ENCODE results near the gene KCNJ14.

The KCNJ14 gene

GRCh38 chr19:48454150-48454730, 1.1 kb upstream of the KCNJ14 start (continued):
- TF ChIP-seq, protein P1, sequence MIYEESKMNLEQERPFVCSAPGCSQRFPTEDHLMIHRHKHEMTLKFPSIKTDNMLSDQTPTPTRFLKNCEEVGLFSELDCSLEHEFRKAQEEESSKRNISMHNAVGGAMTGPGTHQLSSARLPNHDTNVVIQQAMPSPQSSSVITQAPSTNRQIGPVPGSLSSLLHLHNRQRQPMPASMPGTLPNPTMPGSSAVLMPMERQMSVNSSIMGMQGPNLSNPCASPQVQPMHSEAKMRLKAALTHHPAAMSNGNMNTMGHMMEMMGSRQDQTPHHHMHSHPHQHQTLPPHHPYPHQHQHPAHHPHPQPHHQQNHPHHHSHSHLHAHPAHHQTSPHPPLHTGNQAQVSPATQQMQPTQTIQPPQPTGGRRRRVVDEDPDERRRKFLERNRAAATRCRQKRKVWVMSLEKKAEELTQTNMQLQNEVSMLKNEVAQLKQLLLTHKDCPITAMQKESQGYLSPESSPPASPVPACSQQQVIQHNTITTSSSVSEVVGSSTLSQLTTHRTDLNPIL (CRISPR knock-in tag; IDR thresholded peaks at IDR 0.05; ENCODE audit: low read depth) = no peak
- TF ChIP-seq, protein P2, sequence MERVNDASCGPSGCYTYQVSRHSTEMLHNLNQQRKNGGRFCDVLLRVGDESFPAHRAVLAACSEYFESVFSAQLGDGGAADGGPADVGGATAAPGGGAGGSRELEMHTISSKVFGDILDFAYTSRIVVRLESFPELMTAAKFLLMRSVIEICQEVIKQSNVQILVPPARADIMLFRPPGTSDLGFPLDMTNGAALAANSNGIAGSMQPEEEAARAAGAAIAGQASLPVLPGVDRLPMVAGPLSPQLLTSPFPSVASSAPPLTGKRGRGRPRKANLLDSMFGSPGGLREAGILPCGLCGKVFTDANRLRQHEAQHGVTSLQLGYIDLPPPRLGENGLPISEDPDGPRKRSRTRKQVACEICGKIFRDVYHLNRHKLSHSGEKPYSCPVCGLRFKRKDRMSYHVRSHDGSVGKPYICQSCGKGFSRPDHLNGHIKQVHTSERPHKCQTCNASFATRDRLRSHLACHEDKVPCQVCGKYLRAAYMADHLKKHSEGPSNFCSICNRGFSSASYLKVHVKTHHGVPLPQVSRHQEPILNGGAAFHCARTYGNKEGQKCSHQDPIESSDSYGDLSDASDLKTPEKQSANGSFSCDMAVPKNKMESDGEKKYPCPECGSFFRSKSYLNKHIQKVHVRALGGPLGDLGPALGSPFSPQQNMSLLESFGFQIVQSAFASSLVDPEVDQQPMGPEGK (CRISPR knock-in tag; IDR thresholded peaks at IDR 0.05; ENCODE audit: borderline replicate concordance) = no peak
- no peak for TF ChIP-seq ISL1 (CRISPR knock-in tag; IDR thresholded peaks at IDR 0.05)
- TF ChIP-seq SNAI2 (CRISPR knock-in tag; IDR thresholded peaks at IDR 0.05) = no peak

GRCh38 chr19:48455908-48456562, 661 bp downstream of the KCNJ14 start:
- ATAC-seq = no peak
- TF ChIP-seq RARB (CRISPR knock-in tag; IDR thresholded peaks at IDR 0.05) (no peak), ZC3H10 (CRISPR knock-in tag; IDR thresholded peaks at IDR 0.05) (no peak)

GRCh38 chr19:48456864-48457263, 1.5 kb downstream of the KCNJ14 start:
- no peak for ATAC-seq

DNA sequence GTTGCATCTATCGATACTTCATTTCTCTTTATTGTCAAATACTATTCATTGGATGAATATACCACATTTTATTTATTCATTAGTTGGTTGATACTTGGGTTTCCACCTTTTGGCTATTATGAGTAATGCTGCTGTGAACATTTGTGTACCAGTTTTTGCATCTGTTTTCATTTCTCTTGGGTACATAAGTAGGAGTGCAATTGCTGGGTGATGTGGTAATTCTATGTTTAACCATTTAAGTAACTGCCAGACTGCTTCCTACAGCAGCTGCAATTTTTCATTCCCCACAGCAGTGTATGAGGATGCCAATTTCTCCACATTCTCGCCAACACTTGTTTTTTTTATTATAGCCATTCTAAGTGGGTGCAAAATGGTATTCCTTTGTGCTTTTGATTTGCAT, 2.6 kb downstream of the KCNJ14 start:
- no peak for ATAC-seq
- TF ChIP-seq OSR1 (CRISPR knock-in tag; IDR thresholded peaks at IDR 0.05) (no peak), TOX (CRISPR knock-in tag; IDR thresholded peaks at IDR 0.05; ENCODE audit: borderline replicate concordance) (no peak), ZNF70 (CRISPR knock-in tag; IDR thresholded peaks at IDR 0.05) (no peak), SNAI2 (CRISPR knock-in tag; IDR thresholded peaks at IDR 0.05) (no peak), ESRRG (CRISPR knock-in tag; IDR thresholded peaks at IDR 0.05) (no peak), ZNF565 (CRISPR knock-in tag; conservative IDR thresholded peaks at IDR 0.05; ENCODE audit: low read depth) (no peak), ZFP30 (CRISPR knock-in tag; IDR thresholded peaks at IDR 0.05) (no peak), ZFP3 (CRISPR knock-in tag; IDR thresholded peaks at IDR 0.05) (no peak), PPARA (CRISPR knock-in tag; IDR thresholded peaks at IDR 0.05; ENCODE audit: borderline replicate concordance) (no peak), ZNF8 (CRISPR knock-in tag; IDR thresholded peaks at IDR 0.05) (no peak), TCF4 (CRISPR knock-in tag; IDR thresholded peaks at IDR 0.05; ENCODE audit: borderline replicate concordance) (no peak), ISL1 (CRISPR knock-in tag; IDR thresholded peaks at IDR 0.05) (no peak)
- TF ChIP-seq, protein P2 (CRISPR knock-in tag; IDR thresholded peaks at IDR 0.05; ENCODE audit: borderline replicate concordance) = no peak
- TF ChIP-seq, protein P1 (CRISPR knock-in tag; IDR thresholded peaks at IDR 0.05; ENCODE audit: low read depth) = no peak
- TF ChIP-seq, protein P3, sequence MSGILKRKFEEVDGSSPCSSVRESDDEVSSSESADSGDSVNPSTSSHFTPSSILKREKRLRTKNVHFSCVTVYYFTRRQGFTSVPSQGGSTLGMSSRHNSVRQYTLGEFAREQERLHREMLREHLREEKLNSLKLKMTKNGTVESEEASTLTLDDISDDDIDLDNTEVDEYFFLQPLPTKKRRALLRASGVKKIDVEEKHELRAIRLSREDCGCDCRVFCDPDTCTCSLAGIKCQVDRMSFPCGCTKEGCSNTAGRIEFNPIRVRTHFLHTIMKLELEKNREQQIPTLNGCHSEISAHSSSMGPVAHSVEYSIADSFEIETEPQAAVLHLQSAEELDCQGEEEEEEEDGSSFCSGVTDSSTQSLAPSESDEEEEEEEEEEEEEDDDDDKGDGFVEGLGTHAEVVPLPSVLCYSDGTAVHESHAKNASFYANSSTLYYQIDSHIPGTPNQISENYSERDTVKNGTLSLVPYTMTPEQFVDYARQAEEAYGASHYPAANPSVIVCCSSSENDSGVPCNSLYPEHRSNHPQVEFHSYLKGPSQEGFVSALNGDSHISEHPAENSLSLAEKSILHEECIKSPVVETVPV (CRISPR knock-in tag; IDR thresholded peaks at IDR 0.05) = no peak

More at GRCh38 chr19:48456864-48457263, 1.5 kb downstream of the KCNJ14 start:
- TF ChIP-seq PPARA (CRISPR knock-in tag; IDR thresholded peaks at IDR 0.05; ENCODE audit: borderline replicate concordance) (no peak), SNAI2 (CRISPR knock-in tag; IDR thresholded peaks at IDR 0.05) (no peak), ZFP3 (CRISPR knock-in tag; IDR thresholded peaks at IDR 0.05) (no peak), ZNF70 (CRISPR knock-in tag; IDR thresholded peaks at IDR 0.05) (no peak)

DNA sequence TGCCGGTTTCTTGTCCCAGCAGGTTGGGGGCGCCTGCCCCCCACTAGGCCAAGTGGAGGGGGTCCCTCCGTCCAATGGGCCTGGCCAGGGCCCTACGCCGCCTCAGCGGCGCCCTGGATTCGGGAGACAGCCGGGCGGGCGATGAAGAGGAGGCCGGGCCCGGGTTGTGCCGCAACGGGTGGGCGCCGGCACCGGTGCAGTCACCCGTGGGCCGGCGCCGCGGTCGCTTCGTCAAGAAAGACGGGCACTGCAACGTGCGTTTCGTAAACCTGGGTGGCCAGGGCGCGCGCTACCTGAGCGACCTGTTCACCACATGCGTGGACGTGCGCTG, 6.2 kb downstream of the KCNJ14 start:
- ATAC-seq = no peak
- TF ChIP-seq PPARA (CRISPR knock-in tag; IDR thresholded peaks at IDR 0.05; ENCODE audit: borderline replicate concordance) (no peak), ZFP30 (CRISPR knock-in tag; IDR thresholded peaks at IDR 0.05) (no peak), ZC3H10 (CRISPR knock-in tag; IDR thresholded peaks at IDR 0.05) (no peak), RARB (CRISPR knock-in tag; IDR thresholded peaks at IDR 0.05) (no peak), TCF4 (CRISPR knock-in tag; IDR thresholded peaks at IDR 0.05; ENCODE audit: borderline replicate concordance) (no peak), TOX (CRISPR knock-in tag; IDR thresholded peaks at IDR 0.05; ENCODE audit: borderline replicate concordance) (no peak), ZNF8 (CRISPR knock-in tag; IDR thresholded peaks at IDR 0.05) (no peak), ZNF70 (CRISPR knock-in tag; IDR thresholded peaks at IDR 0.05) (no peak), OSR1 (CRISPR knock-in tag; IDR thresholded peaks at IDR 0.05) (no peak), ZNF565 (CRISPR knock-in tag; conservative IDR thresholded peaks at IDR 0.05; ENCODE audit: low read depth) (no peak), ISL1 (CRISPR knock-in tag; IDR thresholded peaks at IDR 0.05) (no peak), BACH2 (CRISPR knock-in tag; IDR thresholded peaks at IDR 0.05; ENCODE audit: borderline replicate concordance) (no peak)
- TF ChIP-seq, protein P4, sequence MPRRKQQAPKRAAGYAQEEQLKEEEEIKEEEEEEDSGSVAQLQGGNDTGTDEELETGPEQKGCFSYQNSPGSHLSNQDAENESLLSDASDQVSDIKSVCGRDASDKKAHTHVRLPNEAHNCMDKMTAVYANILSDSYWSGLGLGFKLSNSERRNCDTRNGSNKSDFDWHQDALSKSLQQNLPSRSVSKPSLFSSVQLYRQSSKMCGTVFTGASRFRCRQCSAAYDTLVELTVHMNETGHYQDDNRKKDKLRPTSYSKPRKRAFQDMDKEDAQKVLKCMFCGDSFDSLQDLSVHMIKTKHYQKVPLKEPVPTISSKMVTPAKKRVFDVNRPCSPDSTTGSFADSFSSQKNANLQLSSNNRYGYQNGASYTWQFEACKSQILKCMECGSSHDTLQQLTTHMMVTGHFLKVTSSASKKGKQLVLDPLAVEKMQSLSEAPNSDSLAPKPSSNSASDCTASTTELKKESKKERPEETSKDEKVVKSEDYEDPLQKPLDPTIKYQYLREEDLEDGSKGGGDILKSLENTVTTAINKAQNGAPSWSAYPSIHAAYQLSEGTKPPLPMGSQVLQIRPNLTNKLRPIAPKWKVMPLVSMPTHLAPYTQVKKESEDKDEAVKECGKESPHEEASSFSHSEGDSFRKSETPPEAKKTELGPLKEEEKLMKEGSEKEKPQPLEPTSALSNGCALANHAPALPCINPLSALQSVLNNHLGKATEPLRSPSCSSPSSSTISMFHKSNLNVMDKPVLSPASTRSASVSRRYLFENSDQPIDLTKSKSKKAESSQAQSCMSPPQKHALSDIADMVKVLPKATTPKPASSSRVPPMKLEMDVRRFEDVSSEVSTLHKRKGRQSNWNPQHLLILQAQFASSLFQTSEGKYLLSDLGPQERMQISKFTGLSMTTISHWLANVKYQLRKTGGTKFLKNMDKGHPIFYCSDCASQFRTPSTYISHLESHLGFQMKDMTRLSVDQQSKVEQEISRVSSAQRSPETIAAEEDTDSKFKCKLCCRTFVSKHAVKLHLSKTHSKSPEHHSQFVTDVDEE (CRISPR knock-in tag; IDR thresholded peaks at IDR 0.05) = no peak
- TF ChIP-seq, protein P1 (CRISPR knock-in tag; IDR thresholded peaks at IDR 0.05; ENCODE audit: low read depth) = no peak
